NCI-H460 (cell line): Measurements from ENCODE around the gene CD44. TPM values are rescaled to one million over a fixed set of nuclear protein-coding genes. Genes with fewer than 3 reads are reported as not detected.

Experiments used
- DNase-seq: peaks from one replicate; pipeline ENCODE4 v3.0.0-alpha.2; 2016; ENCODE audit warnings: low read depth; ENCODE audit errors: extremely low read depth
- total RNA-seq: library from RNA; depleted of rRNA; stranded (reverse); fragments of >200 nt; shearing (Covaris generic); gene quantifications from 2 replicates; pipeline ENCODE4 v1.2.3, GENCODE V29; 2014

CD44 gene
- total RNA-seq, 1 experiment from 2014 or later, result 33.3 TPM

- no peak for DNase-seq
Observed at GRCh38 chr11:35136311-35136710, 2.7 kb upstream of the CD44 start.

DNA sequence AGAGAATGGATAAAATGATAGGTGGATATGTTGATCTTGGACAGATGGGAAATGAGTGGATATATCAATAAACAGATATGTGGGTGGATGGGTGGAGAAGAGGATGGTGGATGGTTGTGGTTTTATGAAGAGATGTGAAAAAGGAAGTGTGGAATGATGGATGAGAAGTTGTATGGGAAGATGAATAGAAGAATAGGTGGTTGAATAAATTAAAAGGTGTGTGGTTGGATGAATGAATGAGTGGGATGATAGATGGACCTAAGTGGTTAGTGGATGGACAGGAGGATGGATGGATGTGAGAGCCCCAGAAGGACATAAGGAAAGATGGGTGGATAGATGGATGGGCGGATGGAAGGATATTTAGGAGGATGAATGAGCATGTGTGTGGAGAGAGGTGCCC, 913 bp upstream of the CD44 start:
- DNase-seq, result no peak

- no peak for DNase-seq
Observed at GRCh38 chr11:35138606-35138942, 397 bp upstream of the CD44 start.

DNA sequence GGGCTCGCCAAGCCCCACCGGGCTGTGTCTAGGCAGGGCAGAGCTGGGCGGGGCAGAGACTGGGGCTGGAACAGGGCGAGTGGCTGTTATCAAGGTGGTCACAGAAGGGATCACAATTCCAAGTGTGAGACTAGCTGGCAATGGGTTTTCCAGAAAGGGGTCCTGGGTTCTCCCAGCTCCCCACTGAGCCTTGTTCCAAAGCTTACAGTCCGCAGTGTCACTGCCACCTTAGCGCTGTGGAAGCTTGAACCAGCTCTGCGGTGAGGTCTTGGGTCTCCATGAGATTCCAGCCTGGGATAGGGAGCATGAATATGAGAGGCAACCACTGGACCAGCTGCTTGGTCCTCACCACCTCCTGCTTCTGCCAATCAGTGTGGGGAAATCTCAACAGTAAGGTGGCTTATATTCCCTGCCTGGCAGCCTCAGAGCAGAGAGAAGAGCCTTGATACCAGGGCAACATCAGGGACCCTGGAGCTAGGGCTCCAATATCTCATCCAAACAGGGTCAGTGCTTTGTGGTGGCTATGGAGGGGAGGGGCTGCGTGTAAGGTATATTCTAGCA, 831 bp downstream of the CD44 start:
- no peak for DNase-seq

DNA sequence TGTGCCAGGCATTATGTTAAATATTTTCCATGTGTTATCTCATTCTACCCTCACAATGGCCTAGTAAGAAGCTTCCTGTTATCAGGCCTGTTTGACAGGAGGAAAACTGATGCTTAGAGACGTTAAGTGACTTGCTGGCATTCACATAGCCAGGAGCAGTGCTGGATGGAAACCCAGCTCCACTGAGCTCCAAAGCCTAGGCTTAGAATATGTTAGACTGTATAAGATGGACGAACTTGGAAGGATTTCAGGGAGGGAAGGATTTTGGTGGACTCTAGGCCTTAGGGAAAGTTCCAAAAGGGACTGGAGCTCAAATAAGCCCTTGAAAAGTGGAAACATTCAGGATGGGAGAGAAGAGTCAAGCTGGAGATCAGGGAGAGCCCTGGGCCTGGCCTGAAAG, 2.1 kb downstream of the CD44 start:
- no peak for DNase-seq

DNA sequence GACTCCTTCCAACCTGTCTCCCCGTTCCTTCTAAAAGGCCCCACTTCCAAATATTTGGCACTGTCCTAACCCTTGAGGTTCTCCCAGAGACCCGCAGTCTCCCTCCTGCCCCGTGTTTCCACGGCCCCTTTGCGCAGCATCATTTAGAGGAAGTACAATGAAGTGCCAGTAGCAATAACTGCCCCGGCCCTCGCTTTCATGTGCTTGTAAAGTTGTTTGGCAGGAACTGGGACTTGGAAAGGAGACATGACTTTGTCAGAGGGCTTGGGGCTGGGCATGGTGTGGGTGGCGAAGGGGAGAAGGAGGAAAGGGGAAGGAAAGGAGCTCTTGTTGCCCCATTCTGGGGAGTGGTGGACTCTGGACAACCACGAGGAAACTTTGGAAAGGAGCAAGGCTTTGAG, 2.6 kb downstream of the CD44 start:
- no peak for DNase-seq

- no peak for DNase-seq
Observed at GRCh38 chr11:35142481-35143075, 3.6 kb downstream of the CD44 start.

DNA sequence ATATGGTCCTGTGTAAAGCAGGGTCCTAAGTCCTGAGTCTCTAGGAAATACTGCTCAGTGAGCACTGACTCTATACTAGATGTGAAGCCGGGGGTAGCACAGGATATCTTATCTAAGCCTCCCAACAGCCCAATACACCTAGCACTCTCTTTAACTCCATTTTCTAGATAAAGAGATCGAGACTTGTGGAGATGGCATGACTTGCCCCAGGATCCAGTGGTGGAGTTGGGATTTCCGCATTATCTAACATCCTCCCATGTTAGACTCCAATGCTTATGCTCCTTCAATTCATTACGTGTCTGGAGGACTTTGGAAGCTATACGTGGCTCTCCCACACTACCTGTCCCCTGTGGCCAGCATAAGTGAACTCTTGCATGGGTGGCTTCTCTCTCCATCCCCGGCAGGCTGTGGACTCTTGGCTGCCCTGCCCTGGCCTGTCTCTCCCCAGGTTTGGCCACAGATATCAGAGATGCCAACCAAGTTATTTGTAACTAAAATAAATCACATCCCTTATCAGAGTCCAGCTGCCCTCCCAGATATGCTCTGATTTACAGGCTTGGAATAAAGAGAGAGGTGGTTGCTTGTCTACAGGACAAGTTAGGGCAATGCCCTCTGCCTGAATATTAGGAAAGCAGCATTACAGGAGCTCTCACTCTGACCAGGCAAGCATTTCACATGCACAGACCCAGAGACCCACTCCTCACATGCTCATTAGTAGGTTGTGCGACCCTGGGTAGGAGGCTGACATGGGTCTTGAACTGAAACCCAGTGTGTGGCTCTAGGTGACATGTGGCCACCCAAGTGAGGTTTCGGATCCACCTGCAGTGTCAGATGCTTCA, 4.5 kb downstream of the CD44 start:
- DNase-seq, result no peak

DNA sequence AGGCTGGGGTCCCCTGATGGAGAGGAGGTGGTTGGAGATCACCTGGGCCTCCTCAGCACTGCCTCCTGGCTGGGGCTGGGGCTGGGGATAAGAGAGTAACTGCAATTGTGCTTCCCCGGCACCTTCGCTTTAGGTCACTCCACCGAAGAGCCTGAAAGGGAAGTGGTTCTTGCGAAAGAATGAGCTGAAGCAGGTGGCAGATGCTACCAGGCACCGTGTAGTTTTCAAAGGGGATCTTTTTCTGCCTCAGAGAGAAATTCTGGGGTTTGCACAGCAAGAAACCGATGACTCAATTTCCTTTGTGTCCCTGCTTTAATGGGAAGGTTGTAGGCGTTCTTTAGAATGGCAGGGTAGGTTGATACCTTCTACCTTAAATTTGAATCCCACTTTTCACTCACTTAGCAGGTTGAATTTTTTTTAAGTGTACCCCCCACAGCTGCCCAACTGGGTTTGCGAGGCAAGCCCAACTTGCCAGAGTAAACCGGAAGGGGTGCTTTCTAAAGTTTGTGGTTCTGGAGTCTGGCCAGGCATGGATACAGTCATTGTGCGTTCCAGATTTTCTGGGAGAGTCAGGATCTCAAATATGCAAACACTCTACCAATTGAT, 5.3 kb downstream of the CD44 start:
- no peak for DNase-seq

DNA sequence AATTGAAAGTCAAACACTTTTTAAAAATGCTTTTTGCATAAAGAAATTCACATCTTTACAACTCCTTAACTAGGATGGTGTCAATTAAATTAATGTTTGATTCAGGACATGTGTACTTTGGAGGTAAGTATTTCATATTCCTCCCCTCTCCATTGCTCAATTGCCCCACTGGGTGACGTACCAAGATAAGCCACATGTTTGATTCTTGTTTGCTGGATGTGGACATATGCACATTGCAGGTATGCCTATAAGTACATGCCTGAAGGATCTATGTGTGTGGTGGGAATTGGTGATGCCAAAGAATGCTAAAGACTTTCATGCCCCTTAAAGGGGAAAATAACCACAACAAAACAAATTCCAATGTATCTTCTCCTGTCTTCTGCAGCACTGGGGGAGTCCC, 5.8 kb downstream of the CD44 start:
- no peak for DNase-seq

DNA sequence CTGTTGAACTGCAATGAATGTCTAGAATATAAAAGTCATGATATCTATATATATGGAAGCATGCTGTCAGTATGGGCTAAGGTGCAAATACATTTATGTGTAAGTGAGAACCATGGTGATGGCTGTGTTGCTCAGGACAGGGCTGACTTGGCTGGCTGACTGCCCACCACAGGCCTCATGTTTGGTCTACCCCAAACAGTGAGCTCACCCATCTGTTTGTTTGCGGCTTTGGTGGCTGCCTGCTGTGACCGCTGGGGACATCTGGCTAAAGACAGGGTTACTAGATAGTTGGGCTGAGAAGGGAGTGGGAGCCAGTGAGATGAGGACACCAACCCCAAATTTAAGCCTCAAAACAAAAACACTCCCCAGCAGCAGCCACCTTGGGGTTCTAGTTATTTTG, 6.3 kb downstream of the CD44 start:
- no peak for DNase-seq

DNA sequence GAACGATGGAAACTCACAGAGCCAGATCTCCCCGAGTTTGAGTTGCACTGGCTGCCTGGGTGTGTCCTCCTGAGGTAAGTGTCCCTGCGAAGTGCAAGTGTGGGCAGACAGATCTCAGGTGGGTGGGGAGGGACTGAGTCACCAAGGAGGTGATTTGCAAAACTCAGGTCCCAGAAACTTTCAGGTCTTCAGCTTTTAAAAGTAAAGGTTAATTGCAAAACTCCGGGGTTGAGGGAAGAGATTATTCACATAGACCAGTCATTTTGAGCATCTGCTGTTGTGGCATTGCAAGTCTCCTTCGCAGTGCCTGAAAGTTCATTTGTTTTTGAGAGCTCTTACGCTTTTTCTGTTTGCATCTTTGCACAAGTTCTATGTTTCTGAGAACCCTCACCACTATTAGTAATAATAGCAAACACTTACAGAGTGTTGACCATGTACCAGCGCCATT, 7.1 kb downstream of the CD44 start:
- no peak for DNase-seq

GRCh38 chr11:35146711-35147110, 7.7 kb downstream of the CD44 start:
- no peak for DNase-seq

DNA sequence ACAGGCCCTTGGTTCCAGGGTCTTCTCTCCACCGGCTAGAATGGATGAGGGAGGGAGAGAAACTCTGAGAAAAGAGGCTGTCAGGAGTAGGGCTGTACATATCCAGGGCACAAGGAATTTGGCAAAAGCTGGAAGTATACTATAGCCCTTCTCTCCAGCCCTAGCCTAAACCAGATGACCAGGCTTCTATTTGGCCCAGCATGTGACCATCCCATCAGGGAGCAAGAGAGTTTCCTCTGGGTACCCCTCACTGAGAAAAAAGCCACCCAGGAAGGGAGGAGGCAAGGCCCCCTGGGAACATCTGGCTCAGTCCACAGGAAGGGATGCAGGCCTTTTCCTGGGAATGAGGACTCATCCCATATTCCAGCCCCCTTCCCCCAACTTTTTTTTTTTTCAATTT, 8.3 kb downstream of the CD44 start:
- DNase-seq, result no peak

GRCh38 chr11:35148163-35148837, 9.3 kb downstream of the CD44 start:
- DNase-seq, result no peak

DNA sequence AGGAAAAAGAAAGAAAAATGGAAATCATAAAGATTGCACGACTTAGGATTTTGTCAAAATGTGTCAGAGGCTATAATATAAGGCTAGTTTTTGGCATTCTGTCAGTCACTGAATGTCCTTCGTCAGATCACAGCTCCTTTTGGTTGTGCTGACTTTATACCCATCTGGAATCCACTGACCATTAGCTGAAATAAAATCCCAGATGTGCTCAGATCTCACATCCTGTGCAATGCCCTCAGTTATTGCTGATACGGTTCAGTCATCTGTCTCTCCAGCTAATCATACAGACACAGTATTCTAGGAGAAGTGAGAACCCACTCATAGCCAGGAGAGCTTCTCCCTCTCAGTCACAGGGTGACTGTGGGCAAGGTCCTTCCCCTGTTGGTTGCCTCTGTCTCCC, 11.5 kb downstream of the CD44 start:
- no peak for DNase-seq

GRCh38 chr11:35151241-35151640, 12.3 kb downstream of the CD44 start:
- DNase-seq, result no peak

- DNase-seq, result no peak
Observed at GRCh38 chr11:35151683-35152280, 12.8 kb downstream of the CD44 start.

GRCh38 chr11:35152575-35152974, 13.6 kb downstream of the CD44 start:
- DNase-seq, result no peak

GRCh38 chr11:35153280-35153679, 14.3 kb downstream of the CD44 start:
- DNase-seq, result no peak

GRCh38 chr11:35154952-35155351, 16.0 kb downstream of the CD44 start:
- DNase-seq, result no peak
